ENCODE measurements around the gene SCG3. TPM values are rescaled to one million over a fixed set of nuclear protein-coding genes. Genes with fewer than 3 reads are reported as not detected.
A peak's percentile ranks its signal among the peaks of the same experiment; 100 is the strongest.

The SCG3 gene
- total RNA-seq, 1 experiment from 2014 or later = not detected

DNA sequence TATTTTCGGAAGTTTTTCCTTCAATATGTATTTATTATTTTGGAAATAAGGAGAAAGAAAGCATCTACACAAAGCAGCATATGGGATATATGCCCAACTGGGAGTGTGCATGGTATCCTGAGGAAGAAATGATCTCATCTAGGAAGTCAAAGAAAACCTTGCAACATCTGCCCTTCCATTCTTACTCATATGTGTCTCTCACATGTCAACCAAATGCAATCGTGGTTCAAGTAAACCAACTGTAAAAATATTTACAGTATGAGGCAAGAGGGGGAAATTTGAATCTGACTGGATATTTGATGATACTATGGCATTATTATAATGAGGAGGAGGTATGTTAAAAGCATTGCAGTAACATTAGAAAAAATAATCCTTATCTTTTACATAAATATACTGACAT, 3.2 kb upstream of the SCG3 start:
- DNase-seq (ENCODE audit: low read depth) = no peak

- DNase-seq (ENCODE audit: low read depth) = no peak
Observed at GRCh38 chr15:51680321-51680720, 982 bp upstream of the SCG3 start.

DNA sequence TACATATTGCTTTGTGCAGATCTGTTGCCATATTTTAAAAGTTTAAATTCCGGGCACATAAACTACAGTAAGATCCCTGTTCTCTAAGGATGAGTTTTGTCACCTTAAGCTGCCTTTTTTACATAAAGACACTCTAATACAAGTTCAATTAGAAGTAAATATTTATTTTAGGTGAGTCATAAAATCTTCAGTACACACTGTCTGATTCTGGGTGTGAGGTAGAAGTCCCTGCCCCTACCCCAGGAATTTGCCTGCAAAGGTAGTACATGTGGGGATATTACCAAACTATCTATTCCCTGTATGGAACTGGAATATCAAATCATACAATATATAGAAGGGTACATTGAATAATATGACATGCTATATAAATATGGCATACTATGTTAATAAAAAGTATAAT, 6.3 kb downstream of the SCG3 start:
- no peak for DNase-seq (ENCODE audit: low read depth)

GRCh38 chr15:51688863-51689262, 7.6 kb downstream of the SCG3 start:
- DNase-seq (ENCODE audit: low read depth) = no peak

DNA sequence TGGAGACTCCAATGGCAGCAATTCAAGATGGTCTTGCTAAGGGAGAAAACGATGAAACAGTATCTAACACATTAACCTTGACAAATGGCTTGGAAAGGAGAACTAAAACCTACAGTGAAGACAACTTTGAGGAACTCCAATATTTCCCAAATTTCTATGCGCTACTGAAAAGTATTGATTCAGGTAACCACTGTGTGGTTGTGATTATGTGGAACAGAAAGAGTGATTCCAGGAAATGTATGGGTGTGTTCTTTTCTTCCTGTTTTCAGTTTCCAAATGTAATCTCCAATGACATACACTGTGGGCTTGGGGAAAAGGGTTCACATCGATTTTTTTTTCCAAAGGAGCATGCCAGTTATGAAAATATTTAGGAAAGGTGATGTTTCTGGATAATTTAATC, 10.9 kb downstream of the SCG3 start:
- DNase-seq (ENCODE audit: low read depth) = no peak

- DNase-seq (ENCODE audit: low read depth) = peak; percentile 19
Observed at GRCh38 chr15:51696566-51696965, 15.3 kb downstream of the SCG3 start.

DNA sequence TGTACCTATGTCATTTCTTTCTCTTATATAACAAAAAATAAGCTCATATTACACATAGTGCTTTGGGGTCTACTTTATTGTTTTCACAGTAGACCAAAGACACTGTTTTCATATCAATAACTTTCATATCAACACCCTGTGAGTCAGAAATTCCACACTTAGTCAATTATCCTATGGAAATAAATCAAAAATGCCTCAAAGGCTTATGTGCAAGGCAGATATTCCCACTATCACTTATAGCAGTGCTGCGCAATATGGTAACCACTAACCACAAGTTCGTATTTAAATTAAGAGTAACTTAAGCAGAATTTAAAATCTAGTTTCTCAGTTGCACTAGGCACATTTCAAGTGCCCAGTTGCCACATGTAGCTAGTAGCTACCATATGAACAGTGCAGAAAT, 15.9 kb downstream of the SCG3 start:
- DNase-seq (ENCODE audit: low read depth) = no peak

- DNase-seq (ENCODE audit: low read depth) = no peak
Observed at GRCh38 chr15:51699373-51699772, 18.1 kb downstream of the SCG3 start.

DNA sequence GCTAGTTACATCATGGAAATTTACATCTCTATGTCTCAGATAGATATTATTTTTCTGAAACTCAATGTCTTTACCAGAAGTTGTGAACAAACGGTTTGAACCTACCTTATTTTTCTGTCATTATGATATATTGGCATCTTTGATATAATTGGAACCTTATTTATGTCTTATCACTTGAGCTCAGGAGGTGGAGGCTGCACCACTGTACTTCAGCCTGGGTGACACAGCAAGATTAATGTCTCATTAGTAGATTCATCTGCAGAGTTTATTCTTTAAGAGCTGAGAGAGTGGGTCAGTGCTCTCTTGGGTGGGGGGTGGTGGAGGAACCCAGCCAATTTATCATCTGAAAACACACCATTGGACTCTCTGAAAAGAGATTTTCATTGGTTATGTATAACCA, 21.4 kb downstream of the SCG3 start:
- DNase-seq (ENCODE audit: low read depth) = no peak

- peak; percentile 25 for DNase-seq (ENCODE audit: low read depth)
Observed at GRCh38 chr15:51706291-51706690, 25.0 kb downstream of the SCG3 start.

DNA sequence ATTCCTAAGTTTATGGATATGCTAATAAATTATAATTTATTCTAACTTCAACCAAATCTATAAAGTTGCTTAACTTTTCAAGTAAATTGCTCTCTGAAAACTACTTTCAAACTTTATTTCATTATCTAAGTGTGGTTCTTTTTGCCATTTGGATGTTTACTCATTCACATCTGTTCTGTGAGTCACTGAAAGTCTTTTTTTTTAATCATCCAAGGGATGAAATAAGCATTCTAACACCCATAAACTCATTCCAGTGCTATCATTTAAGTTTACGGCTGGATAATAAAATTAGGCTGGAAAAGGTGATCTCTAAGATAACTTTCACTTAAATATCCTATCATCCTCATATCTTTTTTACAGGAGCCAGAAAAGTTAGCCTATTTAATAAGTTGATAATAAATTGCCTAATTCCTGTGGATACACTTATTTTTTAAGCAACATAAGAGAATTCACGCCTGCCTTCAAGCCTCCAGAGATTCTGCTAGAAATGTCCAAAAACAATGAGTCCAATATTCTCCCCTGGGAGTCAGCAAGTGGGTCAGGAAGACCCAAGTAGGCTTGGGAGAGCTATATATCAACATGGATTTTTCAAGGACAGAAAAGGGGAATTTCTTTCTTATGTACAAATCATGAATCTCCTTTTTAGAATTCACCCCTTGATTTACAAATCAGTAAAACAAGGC, 25.8 kb downstream of the SCG3 start:
- no peak for DNase-seq (ENCODE audit: low read depth)

DNA sequence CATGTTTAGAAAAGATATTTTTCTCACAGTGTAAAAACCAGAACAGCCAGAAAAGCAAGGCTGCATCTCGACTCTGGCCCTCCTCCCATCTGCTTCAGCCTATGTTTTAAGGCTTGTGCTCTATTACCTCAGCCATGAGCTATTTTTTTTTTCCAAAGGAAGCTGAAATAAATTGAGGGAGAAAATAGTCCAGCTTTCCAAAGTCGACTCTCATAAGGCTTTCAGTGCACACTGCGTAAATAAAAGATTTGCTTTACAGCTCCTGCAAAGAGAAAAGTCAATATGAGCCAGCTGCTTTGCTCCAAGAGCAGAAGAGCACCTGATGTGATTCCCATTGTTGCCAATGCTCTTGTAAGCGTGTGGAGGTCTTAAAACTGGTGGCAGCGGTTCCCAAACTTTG, 26.7 kb downstream of the SCG3 start:
- DNase-seq (ENCODE audit: low read depth) = no peak

GRCh38 chr15:51709031-51709430, 27.7 kb downstream of the SCG3 start:
- no peak for DNase-seq (ENCODE audit: low read depth)

DNA sequence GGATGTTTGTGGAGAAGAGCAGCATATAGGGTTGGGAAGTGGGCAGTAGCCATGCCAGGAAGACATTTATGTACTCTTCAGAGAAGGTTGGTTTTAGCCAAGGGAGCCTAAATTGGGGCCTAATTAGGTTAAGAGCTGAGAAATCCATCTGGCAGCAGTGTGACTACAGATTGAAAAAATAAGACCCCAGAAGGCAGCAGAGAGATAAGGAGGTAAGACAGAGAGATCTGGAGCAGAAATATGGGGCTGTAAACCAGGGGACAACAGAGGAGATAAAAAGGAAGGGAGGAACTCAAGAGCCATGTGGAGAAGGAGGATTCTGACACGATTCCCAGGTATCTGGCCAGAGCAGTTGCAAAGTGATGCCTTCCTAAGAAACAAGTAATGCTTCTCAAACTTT, 32.9 kb downstream of the SCG3 start:
- DNase-seq (ENCODE audit: low read depth) = no peak

GRCh38 chr15:51714911-51715310, 33.6 kb downstream of the SCG3 start:
- DNase-seq (ENCODE audit: low read depth) = no peak

- no peak for DNase-seq (ENCODE audit: low read depth)
Observed at GRCh38 chr15:51718219-51718618, 36.9 kb downstream of the SCG3 start.

DNA sequence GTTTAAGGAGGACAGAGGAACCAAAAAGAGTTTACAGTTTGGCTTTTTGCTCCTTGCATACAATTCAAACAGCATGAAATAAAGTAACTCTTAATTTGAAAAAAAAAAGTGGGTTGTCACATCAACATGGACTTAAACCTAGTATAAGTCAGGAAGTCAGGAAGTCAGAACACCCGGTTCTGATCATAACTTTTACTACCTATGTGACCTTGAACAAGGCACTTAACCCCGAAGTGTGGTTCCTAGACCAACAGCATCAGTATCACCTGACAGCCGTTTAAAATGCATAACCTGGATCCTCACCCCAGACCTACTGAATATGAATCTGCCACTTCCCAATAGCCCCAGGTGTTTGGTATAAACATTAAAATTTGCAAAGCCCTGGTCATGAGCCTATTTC, 37.4 kb downstream of the SCG3 start:
- DNase-seq (ENCODE audit: low read depth) = no peak

DNA sequence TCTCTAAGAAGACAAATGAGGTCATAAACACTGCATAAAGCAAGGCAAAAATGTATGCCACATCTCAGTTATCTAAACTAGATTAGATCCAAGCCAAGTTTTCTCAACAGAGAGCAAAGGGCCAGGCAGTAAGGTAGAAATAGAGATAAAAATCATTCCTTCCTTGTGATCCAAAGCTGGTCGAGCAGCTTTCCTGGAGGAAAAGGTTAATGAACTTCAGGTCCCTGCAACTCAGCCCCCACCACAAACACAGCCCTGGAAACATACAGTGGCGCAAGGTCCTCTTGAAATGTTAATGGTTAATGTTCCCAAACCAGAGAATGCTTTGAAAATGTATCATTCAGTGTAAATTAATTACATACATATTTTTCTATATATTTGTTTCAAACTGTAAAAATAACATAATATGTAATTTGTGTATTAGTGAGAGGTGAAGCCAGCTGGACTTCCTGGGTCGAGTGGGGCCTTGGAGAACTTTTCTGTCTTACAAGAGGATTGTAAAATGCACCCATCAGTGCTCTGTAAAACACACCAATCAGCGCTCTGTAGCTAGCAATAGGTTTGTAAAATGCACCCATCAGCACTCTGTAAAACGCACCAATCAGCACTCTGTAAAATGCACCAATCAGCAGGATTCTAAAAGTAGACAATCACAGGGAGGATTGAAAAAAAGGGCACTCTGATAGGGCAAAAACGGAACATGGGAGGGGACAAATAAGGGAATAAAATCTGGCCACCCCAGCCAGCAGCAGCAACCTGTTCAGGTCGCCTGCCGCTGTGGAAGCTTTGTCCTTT, 39.1 kb downstream of the SCG3 start:
- DNase-seq (ENCODE audit: low read depth) = no peak

DNA sequence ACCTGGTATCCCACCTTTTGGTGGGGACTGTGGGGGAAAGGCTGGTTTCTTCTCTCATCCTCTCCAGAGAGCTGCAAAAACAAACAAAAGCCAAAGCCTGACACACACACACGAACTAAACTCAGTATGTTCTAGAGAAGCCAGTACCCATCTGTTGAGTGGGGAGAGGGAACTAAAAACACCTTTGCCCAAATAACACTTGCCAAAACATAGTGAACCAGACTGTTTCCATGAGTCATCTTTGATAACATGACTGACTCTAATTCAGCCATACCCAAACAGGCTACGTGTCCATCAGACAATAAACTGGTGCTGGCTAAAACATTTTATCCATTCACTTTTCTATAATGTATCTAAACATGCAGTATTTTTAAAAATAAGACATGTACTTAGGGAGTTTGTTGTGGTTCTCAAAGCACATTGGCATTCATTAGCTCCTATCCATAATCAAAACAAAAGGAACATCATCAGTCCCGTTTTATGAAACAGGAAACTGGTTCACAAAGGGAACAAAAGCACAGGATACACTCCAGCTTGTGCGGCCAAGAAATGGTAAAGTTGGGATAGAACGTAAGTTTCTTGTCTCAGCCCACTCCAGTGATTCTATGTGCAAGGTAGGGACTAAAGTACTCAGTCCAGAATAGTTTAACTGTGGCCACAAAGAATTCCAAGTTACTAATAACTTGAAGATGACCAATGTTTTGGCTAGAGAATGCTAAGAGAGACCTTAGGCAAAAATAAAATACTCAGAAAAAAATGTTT, 40.1 kb downstream of the SCG3 start:
- DNase-seq (ENCODE audit: low read depth) = no peak

GRCh38 chr15:51724199-51724598, 42.9 kb downstream of the SCG3 start:
- no peak for DNase-seq (ENCODE audit: low read depth)

- DNase-seq (ENCODE audit: low read depth) = no peak
Observed at GRCh38 chr15:51724673-51725072, 43.4 kb downstream of the SCG3 start.

GRCh38 chr15:51726302-51727073, 45.2 kb downstream of the SCG3 start:
- DNase-seq (ENCODE audit: low read depth) = peak; percentile 93
